H1 (cell line): ENCODE data around the gene ITPR3. TPM values are rescaled to one million over a fixed set of nuclear protein-coding genes. Genes with fewer than 3 reads are reported as not detected.

Experiments used
- CTCF ChIA-PET: fragments of 300-600 bp; sonication (Branson Sonifier 250); formaldehyde crosslinking; loops from one replicate; lab custom pipeline; 2021; ENCODE audit not compliant: partially characterized antibody; lab: Charles Lee
- POLR2A ChIA-PET: fragments of 300-600 bp; sonication (Branson Sonifier 250); formaldehyde crosslinking; loops from one replicate; lab custom pipeline; 2021; ENCODE audit warnings: inconsistent platforms; ENCODE audit not compliant: partially characterized antibody; lab: Charles Lee
- DNase-seq, 2 experiments: peaks; one replicate each; pipeline versions ENCODE4 v3.0.0 to v3.0.0-alpha.2; 2010 to 2022; ENCODE audit warnings: low spot score in 2 of 2, low read depth in 1 of 2, mixed read lengths in 1 of 2
- FAIRE-seq: peaks from 2 replicates; lab custom pipeline; 2011; peaks lifted over from hg19 to GRCh38; lab: Jason Lieb, UNC
- H2AFZ ChIP-seq: 2 replicates; pipeline ENCODE4 v1.8.1; 2012; ENCODE audit warnings: low read length, inconsistent platforms
- H2AK5ac ChIP-seq: 2 replicates; pipeline ENCODE4 v1.6.1; 2013; ENCODE audit warnings: low read depth, low read length
- H2BK120ac ChIP-seq: replicated peaks from 2 replicates; pipeline ENCODE3; 2013; ENCODE audit warnings: low read depth, low read length, inconsistent platforms
- H2BK12ac ChIP-seq: 2 replicates; pipeline ENCODE4 v1.6.1; 2013; ENCODE audit warnings: low read depth, low read length
- H2BK15ac ChIP-seq: 2 replicates; pipeline ENCODE4 v1.6.1; 2013; ENCODE audit warnings: low read length
- H2BK20ac ChIP-seq: 2 replicates; pipeline ENCODE4 v1.6.1; 2013; ENCODE audit warnings: low read length
- H2BK5ac ChIP-seq: 2 replicates; pipeline ENCODE4 v1.6.1; 2013; ENCODE audit warnings: low read depth, low read length
- H3K14ac ChIP-seq: 2 replicates; pipeline ENCODE4 v1.6.1; 2013; ENCODE audit warnings: inconsistent platforms; ENCODE audit not compliant: insufficient read length
- H3K18ac ChIP-seq: 2 replicates; pipeline ENCODE4 v1.6.1; 2013; ENCODE audit warnings: low read length; ENCODE audit errors: extremely low read depth
- H3K23ac ChIP-seq: 2 replicates; pipeline ENCODE4 v1.6.1; 2013; ENCODE audit warnings: inconsistent platforms; ENCODE audit not compliant: insufficient read length
- H3K23me2 ChIP-seq: 2 replicates; pipeline ENCODE4 v1.6.1; 2013; ENCODE audit warnings: low read depth, low read length
- H3K27ac ChIP-seq: 2 replicates; pipeline ENCODE4 v1.6.1; 2011; ENCODE audit warnings: low read depth, low read length, inconsistent platforms
- H3K27me3 ChIP-seq, 4 experiments: replicated peaks in 1 of 4; 1 replicate in 1 of 4; 2 replicates in 3 of 4; pipeline versions ENCODE4 v1.6.1 to v1.8.1; 2011 to 2013; ENCODE audit warnings: low read length in 3 of 4, mild to moderate bottlenecking in 3 of 4, inconsistent platforms in 2 of 4, mixed read lengths in 2 of 4, moderate library complexity in 1 of 4; ENCODE audit not compliant: control insufficient read depth in 3 of 4, insufficient read depth in 3 of 4; ENCODE audit errors: extremely low read depth in 1 of 4
- H3K36me3 ChIP-seq, 4 experiments: 2 replicates each; pipeline versions ENCODE4 v1.6.1 to v1.8.1; 2011 to 2013; ENCODE audit warnings: mild to moderate bottlenecking in 4 of 4, low read length in 3 of 4, moderate library complexity in 2 of 4, control low read depth in 1 of 4, inconsistent platforms in 1 of 4; ENCODE audit not compliant: insufficient read depth in 4 of 4, control insufficient read depth in 2 of 4
- H3K4ac ChIP-seq: replicated peaks from 2 replicates; pipeline ENCODE3; 2013; ENCODE audit warnings: low read length, low read depth, mixed read lengths, inconsistent platforms; ENCODE audit not compliant: insufficient read length
- H3K4me1 ChIP-seq, 4 experiments: replicated peaks in 1 of 4; 1 replicate in 1 of 4; 2 replicates in 3 of 4; pipeline versions ENCODE4 v1.6.1 to v1.8.1; 2011 to 2013; ENCODE audit warnings: low read length in 3 of 4, inconsistent platforms in 2 of 4, mixed read lengths in 1 of 4; ENCODE audit not compliant: insufficient read depth in 4 of 4, control insufficient read depth in 3 of 4
- H3K4me2 ChIP-seq, 2 experiments: 2 replicates each; pipeline versions ENCODE4 v1.6.1 to v1.8.1; 2011 to 2013; ENCODE audit warnings: low read depth in 2 of 2, low read length in 2 of 2, control low read depth in 1 of 2, inconsistent platforms in 1 of 2, mild to moderate bottlenecking in 1 of 2; ENCODE audit not compliant: insufficient read depth in 1 of 2
- H3K4me3 ChIP-seq, 4 experiments: fragments of 200-600, 300-600 bp in 1 of 4; sonication (generic), shearing (Covaris generic), sonication (Bioruptor Twin) in 1 of 4; 2 replicates each; pipeline versions ENCODE4 v1.5.1 to v1.8.1; 2011 to 2016; ENCODE audit warnings: low read length in 4 of 4, low read depth in 3 of 4, control low read depth in 2 of 4, inconsistent platforms in 2 of 4, mild to moderate bottlenecking in 2 of 4, mixed read lengths in 1 of 4, moderate library complexity in 1 of 4; ENCODE audit not compliant: insufficient read depth in 2 of 4; ENCODE audit errors: extremely low read depth in 1 of 4
- H3K56ac ChIP-seq: replicated peaks from 2 replicates; pipeline ENCODE3; 2013; ENCODE audit warnings: low read depth, mild to moderate bottlenecking, mixed read lengths, low read length, inconsistent platforms; ENCODE audit not compliant: insufficient read length
- H3K79me1 ChIP-seq: 2 replicates; pipeline ENCODE4 v1.6.1; 2013; ENCODE audit warnings: low read depth, low read length, control low read depth
- H3K79me2 ChIP-seq, 2 experiments: 2 replicates each; pipeline versions ENCODE4 v1.6.1 to v1.8.1; 2012 to 2013; ENCODE audit warnings: low read length in 2 of 2, mild to moderate bottlenecking in 2 of 2, inconsistent platforms in 1 of 2; ENCODE audit not compliant: insufficient read depth in 2 of 2, control insufficient read depth in 1 of 2
- H3K9ac ChIP-seq, 4 experiments: replicated peaks in 1 of 4; 1 replicate in 1 of 4; 2 replicates in 3 of 4; pipeline versions ENCODE4 v1.6.1 to v1.8.1; 2011 to 2013; ENCODE audit warnings: low read depth in 3 of 4, low read length in 3 of 4, control low read depth in 2 of 4, mild to moderate bottlenecking in 2 of 4, moderate library complexity in 2 of 4, inconsistent platforms in 1 of 4; ENCODE audit errors: extremely low read depth in 1 of 4
- H3K9me3 ChIP-seq, 2 experiments: 2 replicates each; pipeline versions ENCODE4 v1.6.1 to v1.8.1; 2012 to 2013; ENCODE audit warnings: mild to moderate bottlenecking in 2 of 2, moderate library complexity in 2 of 2, control low read depth in 1 of 2, inconsistent platforms in 1 of 2, low read depth in 1 of 2, low read length in 1 of 2, mixed read lengths in 1 of 2; ENCODE audit not compliant: insufficient read depth in 2 of 2
- H4K20me1 ChIP-seq, 2 experiments: replicated peaks in 1 of 2; 2 replicates each; pipeline versions ENCODE3 to v1.8.1; 2011 to 2013; ENCODE audit warnings: inconsistent platforms in 2 of 2, low read length in 2 of 2, mild to moderate bottlenecking in 1 of 2; ENCODE audit not compliant: insufficient read depth in 2 of 2, control insufficient read depth in 1 of 2
- H4K5ac ChIP-seq: 2 replicates; pipeline ENCODE4 v1.6.1; 2013; ENCODE audit warnings: low read length, low read depth, mixed read lengths, inconsistent platforms; ENCODE audit not compliant: insufficient read length
- H4K8ac ChIP-seq: 2 replicates; pipeline ENCODE4 v1.8.0; 2013; ENCODE audit warnings: mild to moderate bottlenecking, moderate library complexity, low read length, inconsistent platforms; ENCODE audit not compliant: insufficient read depth; ENCODE audit errors: extremely low read depth
- H4K91ac ChIP-seq: replicated peaks from 2 replicates; pipeline ENCODE3; 2013; ENCODE audit warnings: low read length, mixed read lengths, inconsistent platforms; ENCODE audit not compliant: insufficient read length
- BACH1 ChIP-seq: IDR thresholded peaks from 2 replicates; pipeline ENCODE4 v1.6.1; 2012; ENCODE audit warnings: low read length, improper control_type of control experiment
- CEBPB ChIP-seq: IDR thresholded peaks from 2 replicates; pipeline ENCODE4 v1.6.1; 2012; ENCODE audit warnings: low read depth, low read length
- GABPA ChIP-seq: IDR thresholded peaks from 2 replicates; pipeline ENCODE4 v1.6.1; 2011; ENCODE audit warnings: mild to moderate bottlenecking, low read length, moderate library complexity, borderline replicate concordance; ENCODE audit not compliant: insufficient read depth
- HDAC6 ChIP-seq: IDR thresholded peaks from one replicate; pipeline ENCODE4 v1.7.1; 2012; ENCODE audit warnings: low read depth, mild to moderate bottlenecking, inconsistent platforms, low read length, moderate library complexity
- NANOG ChIP-seq: IDR thresholded peaks from 2 replicates; pipeline ENCODE4 v1.6.1; 2011; ENCODE audit warnings: low read length, low read depth, mild to moderate bottlenecking, inconsistent platforms; ENCODE audit not compliant: insufficient read depth, poor library complexity, severe bottlenecking
- NRF1 ChIP-seq: IDR thresholded peaks from 2 replicates; pipeline ENCODE4 v1.6.1; 2011; ENCODE audit warnings: mild to moderate bottlenecking, low read depth, low read length, improper control_type of control experiment
- SIX5 ChIP-seq: IDR thresholded peaks from 2 replicates; pipeline ENCODE4 v1.6.1; 2011; ENCODE audit warnings: mild to moderate bottlenecking, low read depth, low read length
- SP2 ChIP-seq: IDR thresholded peaks from 2 replicates; pipeline ENCODE4 v1.6.1; 2012; ENCODE audit warnings: mild to moderate bottlenecking, low read length, inconsistent platforms
- WGBS, 2 experiments: shearing (Covaris generic) in 1 of 2; methylation state at CpG; one replicate each; pipeline versions ENCODE4 v1.1.6 to v1.1.7; 2013 to 2015; ENCODE audit warnings: low lambda C conversion rate in 2 of 2, mixed read lengths in 2 of 2, inconsistent platforms in 1 of 2, low coverage in 1 of 2, missing lambda C conversion rate in 1 of 2; ENCODE audit not compliant: insufficient replicate concordance in 2 of 2, insufficient coverage in 1 of 2, insufficient read length in 1 of 2; ENCODE audit errors: extremely low coverage in 1 of 2, missing lambda C conversion rate in 1 of 2; 5-methylcytosine and 5-hydroxymethylcytosine counted together
- polyA plus RNA-seq, 7 experiments: library from polyadenylated mRNA; depleted of rRNA in 3 of 7; stranded (reverse) in 5 of 7; unstranded in 2 of 7; fragments of >200 nt in 5 of 7; fragments of 200-250 nt in 2 of 7; gene quantifications; 1 replicate in 5 of 7; 2 replicates in 1 of 7; 4 replicates in 1 of 7; pipeline versions ENCODE4 v1.2.1 to v1.2.3, GENCODE V29; 2011 to 2013; ENCODE audit warnings: missing spikeins in 2 of 7, mixed read lengths in 2 of 7
- total RNA-seq: library from RNA; stranded (reverse); fragmentation: NEBNext Ultra II Directional; extraction: Animal tissue kit (Norgen Biotek cat#: 25700); gene quantifications from 2 replicates; pipeline ENCODE4 v1.2.1, GENCODE V29; 2021

Gene ITPR3
- total and polyA plus RNA-seq, 2 of the 8 experiments (the other 6 are each of a cell fraction or from before 2014, with no cell fraction given) = 29.1 to 45.7 TPM

DNA sequence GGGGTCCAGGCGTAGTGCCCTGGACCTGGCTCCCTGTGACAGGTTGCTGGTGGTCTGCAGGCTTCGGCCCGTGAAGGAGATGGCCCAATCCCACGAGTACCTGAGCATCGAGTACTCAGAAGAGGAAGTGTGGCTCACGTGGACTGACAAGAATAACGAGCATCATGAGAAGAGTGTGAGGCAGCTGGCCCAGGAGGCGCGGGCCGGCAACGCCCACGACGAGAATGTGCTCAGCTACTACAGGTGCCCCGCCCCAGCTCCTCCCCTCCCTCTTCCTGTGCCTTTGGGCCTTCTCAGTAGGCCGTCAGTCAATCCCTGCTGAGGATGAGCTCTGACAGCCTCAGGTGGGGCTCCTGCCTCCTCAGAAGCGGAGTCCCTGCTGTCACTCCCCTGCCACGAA lies 47.8 kb downstream of the ITPR3 start:
- H4K20me1 ChIP-seq = peaks cover 2% of the 10 kb centered on the region in 2 experiments
- CTCF ChIA-PET = interaction anchor here (1.1 to 12.7 kb wide), 9 partner anchors 13 to 86 kb away, joined by 3 to 131 read pairs (median 6); no protein-coding TSS in a partner anchor
- DNase-seq = no peak

More for the DNA sequence above, 47.8 kb downstream of the ITPR3 start:
- Histone ChIP-seq H2BK20ac (no peak overlapping the region), H4K91ac (no peak overlapping the region), H3K4me3 (no peak overlapping the region), H4K8ac (no peak overlapping the region), H3K14ac (no peak overlapping the region), H2BK120ac (no peak overlapping the region), H3K4me2 (no peak overlapping the region), H2BK15ac (no peak overlapping the region), H2BK5ac (no peak overlapping the region; the same call in 1 of the 2 replicates), H3K27ac (no peak overlapping the region), H3K79me2 (no peaks in the 10 kb centered on the region), H3K4me1 (peaks cover 0 to 3% (median 1%) of the 10 kb centered on the region in 4 experiments; a peak in 1 of 7 replicates), H3K79me1 (no peaks in the 10 kb centered on the region), H3K9me3 (no peaks in the 10 kb centered on the region), H2AK5ac (no peak overlapping the region), H3K4ac (no peak overlapping the region), H3K23me2 (no peaks in the 10 kb centered on the region), H2BK12ac (no peak overlapping the region), H3K9ac (no peak overlapping the region), H3K56ac (no peak overlapping the region), H3K27me3 (no peaks in the 10 kb centered on the region), H2AFZ (no peak overlapping the region), H3K23ac (no peak overlapping the region), H4K5ac (no peak overlapping the region), H3K18ac (no peak overlapping the region), H3K36me3 (peaks cover 7 to 23% (median 14%) of the 10 kb centered on the region in 4 experiments; a peak in 7 of 8 replicates)
- no peak for FAIRE-seq
- WGBS, 2 experiments = 89% methylated on average over 13 of the region's 17 CpGs; no CpG with 5 or more reads in 1 of the 2 experiments
- POLR2A ChIA-PET = interaction anchor here (1.2 kb wide), 2 partner anchors 9 to 43 kb away, joined by 3 read pairs; no protein-coding TSS in a partner anchor
- TF ChIP-seq NANOG (no peak), SP2 (no peak), GABPA (no peak), SIX5 (no peak), NRF1 (no peak), HDAC6 (no peak), BACH1 (no peak), CEBPB (no peak)
